K562 treated with DMSO at 1 percent for 24 hours (cell line): ENCODE results near the gene MCIDAS. TPM values are rescaled to one million over a fixed set of nuclear protein-coding genes. Genes with fewer than 3 reads are reported as not detected.

Experiments used
- total RNA-seq: library from RNA; unstranded; fragments of 300-600 nt; gene quantifications from 2 replicates; pipeline ENCODE4 v1.2.3, GENCODE V29; 2022; ENCODE audit warnings: low read depth; ENCODE audit not compliant: insufficient read depth

Gene MCIDAS
- total RNA-seq, result 1.0 and 1.1 TPM in 2 replicates

GRCh38 chr5:55226934-55227663 lies at the start of gene MCIDAS:
TSS of gene MCIDAS (minus strand) at chr5:55227315. CDS start at chr5:55227138, 177 bp downstream.

GRCh38 chr5:55232985-55233928 lies 6.1 kb upstream of the MCIDAS start, which contains the start of gene CCNO:
TSS of gene CCNO (minus strand) at chr5:55233608. CDS start at chr5:55233523, 85 bp downstream.

GRCh38 chr5:55172937-55173686 lies 54.0 kb downstream of the MCIDAS start, which contains the start of gene CDC20B:
TSS of gene CDC20B (minus strand) at chr5:55173177. CDS start at chr5:55173000, 177 bp downstream.

Other genes starting within 250 kb of the MCIDAS start
- gene ESM1, start 241.7 kb downstream of the MCIDAS start, total RNA-seq, result not detected in 2 replicates
- not detected in 2 replicates for gene GZMK, start 203.1 kb downstream of the MCIDAS start, total RNA-seq
- not detected in 2 replicates for gene GZMA, start 124.7 kb downstream of the MCIDAS start, total RNA-seq
- 1.2 and 1.6 TPM in 2 replicates for gene GPX8, start 67.1 kb downstream of the MCIDAS start, total RNA-seq
- gene CDC20B, start 54.1 kb downstream of the MCIDAS start, total RNA-seq, result not detected in 2 replicates
- 3.6 and 4.7 TPM in 2 replicates for gene CCNO, start 6.3 kb upstream of the MCIDAS start, total RNA-seq
- gene DHX29, start 80.4 kb upstream of the MCIDAS start, total RNA-seq, result 13.3 and 17.2 TPM in 2 replicates
- 28.5 and 44.4 TPM in 2 replicates for gene MTREX, start 80.7 kb upstream of the MCIDAS start, total RNA-seq